GM18502 (cell line): ENCODE results near the gene C10orf90.

Experiments
- ATAC-seq: cut with Tn5 transposase; IDR thresholded peaks from one replicate; pipeline ENCODE4 v1.9.1; 2021; ENCODE audit warnings: mild to moderate bottlenecking; ENCODE audit not compliant: unreplicated experiment, poor library complexity

The C10orf90 gene

GRCh38 chr10:126375926-126376554 lies 294.5 kb downstream of the C10orf90 start:
- ATAC-seq = no peak

GRCh38 chr10:126375299-126375698 lies 295.2 kb downstream of the C10orf90 start:
- ATAC-seq = no peak
